IPS-20b (cell line): ENCODE data around the gene CCDC61.
A peak's percentile ranks its signal among the peaks of the same experiment; 100 is the strongest.

Source experiments
- H3K27ac ChIP-seq: one replicate; pipeline ENCODE4 v1.5.1; 2013; ENCODE audit warnings: low read length
- H3K27me3 ChIP-seq: 2 replicates; pipeline ENCODE4 v1.6.1; 2013; ENCODE audit warnings: mild to moderate bottlenecking, low read length, inconsistent platforms; ENCODE audit not compliant: insufficient read depth
- H3K36me3 ChIP-seq: 2 replicates; pipeline ENCODE4 v1.6.1; 2013; ENCODE audit warnings: low read depth, mild to moderate bottlenecking, inconsistent platforms, low read length, moderate library complexity; ENCODE audit not compliant: insufficient read depth
- H3K4me1 ChIP-seq: 2 replicates; pipeline ENCODE4 v1.6.1; 2013; ENCODE audit warnings: mild to moderate bottlenecking, control low read depth, inconsistent platforms, low read length, moderate library complexity; ENCODE audit not compliant: insufficient read depth
- H3K4me3 ChIP-seq: 2 replicates; pipeline ENCODE4 v1.5.1; 2013; ENCODE audit warnings: mild to moderate bottlenecking, low read length, inconsistent platforms
- H3K9ac ChIP-seq: 2 replicates; pipeline ENCODE4 v1.6.1; 2013; ENCODE audit warnings: low read depth, mild to moderate bottlenecking, inconsistent platforms, low read length, moderate library complexity
- H3K9me3 ChIP-seq: 2 replicates; pipeline ENCODE4 v1.6.1; 2013; ENCODE audit warnings: mild to moderate bottlenecking, low read depth, low read length, inconsistent platforms; ENCODE audit not compliant: insufficient read depth

CCDC61 gene

GRCh38 chr19:45976178-45976577 lies 19.1 kb upstream of the CCDC61 start:
- Histone ChIP-seq H3K9ac (no peak overlapping the region), H3K9me3 (no peaks in the 10 kb centered on the region), H3K27ac (no peak overlapping the region), H3K4me3 (no peak overlapping the region), H3K36me3 (no peaks in the 10 kb centered on the region), H3K27me3 (peaks cover 19% of the 10 kb centered on the region), H3K4me1 (peaks cover 1% of the 10 kb centered on the region; the same call in 1 of the 2 replicates)

- no peaks in the 10 kb centered on the region for H3K36me3 ChIP-seq
- no peaks in the 10 kb centered on the region for H3K9me3 ChIP-seq
- no peak overlapping the region for H3K9ac ChIP-seq
- no peak overlapping the region for H3K4me3 ChIP-seq
- peaks cover 5% of the 10 kb centered on the region; the same call in 1 of the 2 replicates for H3K27me3 ChIP-seq
- peaks cover 6% of the 10 kb centered on the region; the same call in 1 of the 2 replicates for H3K4me1 ChIP-seq
- no peak overlapping the region for H3K27ac ChIP-seq
Observed at GRCh38 chr19:45978156-45978555, 17.1 kb upstream of the CCDC61 start.

- Histone ChIP-seq H3K27me3 (no peaks in the 10 kb centered on the region), H3K4me3 (no peak overlapping the region), H3K27ac (no peak overlapping the region), H3K4me1 (peaks cover 6% of the 10 kb centered on the region; the same call in 1 of the 2 replicates), H3K9ac (no peak overlapping the region; the same call in 1 of the 2 replicates), H3K9me3 (no peaks in the 10 kb centered on the region), H3K36me3 (no peaks in the 10 kb centered on the region)
Observed at GRCh38 chr19:45981350-45981749, 13.9 kb upstream of the CCDC61 start.

GRCh38 chr19:45985321-45985720 lies 9.9 kb upstream of the CCDC61 start:
- H3K4me3 ChIP-seq = no peak overlapping the region
- H3K9ac ChIP-seq = no peak overlapping the region
- no peak overlapping the region for H3K27ac ChIP-seq
- H3K9me3 ChIP-seq = no peaks in the 10 kb centered on the region
- peaks cover 6% of the 10 kb centered on the region; the same call in 1 of the 2 replicates for H3K4me1 ChIP-seq
- H3K36me3 ChIP-seq = no peaks in the 10 kb centered on the region
- no peaks in the 10 kb centered on the region for H3K27me3 ChIP-seq

- Histone ChIP-seq H3K9ac (no peak overlapping the region), H3K27me3 (no peaks in the 10 kb centered on the region), H3K9me3 (no peaks in the 10 kb centered on the region), H3K36me3 (no peaks in the 10 kb centered on the region), H3K4me1 (no peaks in the 10 kb centered on the region), H3K4me3 (no peak overlapping the region), H3K27ac (no peak overlapping the region)
Observed at GRCh38 chr19:45990113-45990728, 5.0 kb upstream of the CCDC61 start.

- Histone ChIP-seq H3K9me3 (no peaks in the 10 kb centered on the region), H3K4me3 (peak overlapping the region; percentile 75), H3K9ac (peak overlapping the region; percentile 60; the same call in 1 of the 2 replicates), H3K4me1 (no peaks in the 10 kb centered on the region), H3K27ac (no peak overlapping the region), H3K27me3 (no peaks in the 10 kb centered on the region), H3K36me3 (no peaks in the 10 kb centered on the region)
Observed at GRCh38 chr19:45994456-45994997, 740 bp upstream of the CCDC61 start.

GRCh38 chr19:45995715-45996385 lies 583 bp downstream of the CCDC61 start:
- peaks cover 6% of the 10 kb centered on the region; the same call in 1 of the 2 replicates for H3K27me3 ChIP-seq
- H3K27ac ChIP-seq = no peak overlapping the region

GRCh38 chr19:45996933-45997332 lies 1.7 kb downstream of the CCDC61 start:
- Histone ChIP-seq H3K4me1 (no peaks in the 10 kb centered on the region), H3K9ac (no peak overlapping the region), H3K36me3 (no peaks in the 10 kb centered on the region), H3K27ac (no peak overlapping the region), H3K9me3 (no peaks in the 10 kb centered on the region), H3K4me3 (no peak overlapping the region), H3K27me3 (peaks cover 6% of the 10 kb centered on the region; the same call in 1 of the 2 replicates)

More at GRCh38 chr19:45995715-45996385, 583 bp downstream of the CCDC61 start:
- Histone ChIP-seq H3K4me3 (peak overlapping the region; percentile 95), H3K4me1 (no peaks in the 10 kb centered on the region), H3K36me3 (no peaks in the 10 kb centered on the region), H3K9me3 (no peaks in the 10 kb centered on the region), H3K9ac (peak overlapping the region; percentile 87)

- Histone ChIP-seq H3K4me1 (no peaks in the 10 kb centered on the region), H3K36me3 (no peaks in the 10 kb centered on the region), H3K27ac (no peak overlapping the region), H3K27me3 (peaks cover 6% of the 10 kb centered on the region; the same call in 1 of the 2 replicates), H3K4me3 (no peak overlapping the region), H3K9ac (no peak overlapping the region), H3K9me3 (no peaks in the 10 kb centered on the region)
Observed at GRCh38 chr19:45998834-45999233, 3.6 kb downstream of the CCDC61 start.

GRCh38 chr19:45999653-46000121 lies 4.4 kb downstream of the CCDC61 start:
- Histone ChIP-seq H3K27me3 (peaks cover 6% of the 10 kb centered on the region; the same call in 1 of the 2 replicates), H3K4me1 (no peaks in the 10 kb centered on the region), H3K9me3 (no peaks in the 10 kb centered on the region), H3K27ac (no peak overlapping the region), H3K4me3 (peak overlapping the region; percentile 77; the same call in 1 of the 2 replicates), H3K36me3 (no peaks in the 10 kb centered on the region), H3K9ac (peak overlapping the region; percentile 36; the same call in 1 of the 2 replicates)

GRCh38 chr19:46000491-46001246 lies 5.4 kb downstream of the CCDC61 start:
- Histone ChIP-seq H3K9me3 (no peaks in the 10 kb centered on the region), H3K27me3 (peaks cover 6% of the 10 kb centered on the region; the same call in 1 of the 2 replicates), H3K4me1 (no peaks in the 10 kb centered on the region), H3K9ac (peak overlapping the region; percentile 36; the same call in 1 of the 2 replicates), H3K36me3 (0 out of 2 replicates have a peak, but pooled peaks cover 2% of the 10 kb centered on the region), H3K4me3 (peak overlapping the region; percentile 77), H3K27ac (no peak overlapping the region)
